ENCODE results near the gene AP2M1. TPM values are rescaled to one million over a fixed set of nuclear protein-coding genes. Genes with fewer than 3 reads are reported as not detected.

Gene AP2M1
- total and polyA plus RNA-seq, 2 donors (not counting 3 experiments of a cell fraction or from before 2014, with no cell fraction given) = 431 to 602 TPM

DNA sequence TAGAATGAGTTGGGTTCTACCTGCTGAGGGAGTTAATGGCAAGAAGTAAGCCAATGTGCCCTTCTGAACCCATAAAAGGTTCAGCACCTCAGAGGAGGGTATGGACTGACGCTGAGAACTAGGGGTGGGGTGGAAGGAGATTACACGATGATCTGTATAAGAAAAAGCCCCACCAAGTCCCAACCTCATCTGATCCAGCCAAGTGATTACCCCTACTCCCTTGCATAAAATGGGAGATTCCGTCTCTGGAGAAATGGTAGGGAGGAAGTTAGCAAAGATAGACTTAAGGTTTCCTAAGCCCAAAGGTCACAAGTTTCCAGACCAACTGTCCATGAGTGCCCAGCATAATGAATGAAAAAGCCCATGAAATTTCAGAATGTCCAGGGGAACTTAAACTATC lies 26.6 kb upstream of the AP2M1 start:
- Histone ChIP-seq H3K9me3 (replicated peaks; ENCODE audit: control insufficient read depth, insufficient read depth, low read length) (no peaks in the 10 kb centered on the region), H3K9me1 (replicated peaks; ENCODE audit: control insufficient read depth, extremely low read depth, insufficient read depth, low read length) (no peaks in the 10 kb centered on the region), H3K4me1 (ENCODE audit: control insufficient read depth, extremely low read depth, insufficient read depth, low read length) (no peaks in the 10 kb centered on the region), H3K27ac (ENCODE audit: insufficient read depth, low read depth, low read length) (no peak overlapping the region), H3K36me3 (ENCODE audit: control insufficient read depth in 2 of 2, extremely low read depth in 1 of 2, insufficient read depth in 2 of 2, low read length in 2 of 2) (peaks cover 13 to 25% of the 10 kb centered on the region in 2 experiments), H3K9ac (replicated peaks; ENCODE audit: extremely low read depth, insufficient read depth, low read length) (no peak overlapping the region), H3K4me2 (ENCODE audit: insufficient read depth, low read length) (no peak overlapping the region), H3K4me3 (replicated peaks in 1 of 3; ENCODE audit: insufficient read depth in 1 of 3, low read depth in 1 of 3, low read length in 3 of 3) (no peak overlapping the region), H3K79me2 (ENCODE audit: control insufficient read depth, insufficient read depth, low read length) (no peaks in the 10 kb centered on the region), H3K27me3 (ENCODE audit: control insufficient read depth in 2 of 2, insufficient read depth in 2 of 2, low read length in 2 of 2) (no peaks in the 10 kb centered on the region), H4K20me1 (replicated peaks; ENCODE audit: control insufficient read depth, extremely low read depth, insufficient read depth, low read length) (no peaks in the 10 kb centered on the region), H2AFZ (ENCODE audit: low read depth, low read length) (no peak overlapping the region)
- BruUV-seq (replicated peaks) = no TSS peak
- DNase-seq (ENCODE audit: low read depth, low spot score) = no peak
- FAIRE-seq = no peak
- ChIA-PET CTCF (no interaction called here), POLR2A (no interaction called here)
- dilution Hi-C loops (cut with MboI; ENCODE audit: extremely low pct_ligation_motif_present, low sequenced_read_pairs) (no loop called here), intact Hi-C loops (cut with micrococcal nuclease) (no loop called here)
- TF ChIP-seq EZH2 (IDR thresholded peaks at IDR 0.05; ENCODE audit: borderline replicate concordance, low read depth, low read length, severe bottlenecking) (no peak), POLR2A (IDR thresholded peaks at IDR 0.05; ENCODE audit: low read depth, low read length) (no peak)

DNA sequence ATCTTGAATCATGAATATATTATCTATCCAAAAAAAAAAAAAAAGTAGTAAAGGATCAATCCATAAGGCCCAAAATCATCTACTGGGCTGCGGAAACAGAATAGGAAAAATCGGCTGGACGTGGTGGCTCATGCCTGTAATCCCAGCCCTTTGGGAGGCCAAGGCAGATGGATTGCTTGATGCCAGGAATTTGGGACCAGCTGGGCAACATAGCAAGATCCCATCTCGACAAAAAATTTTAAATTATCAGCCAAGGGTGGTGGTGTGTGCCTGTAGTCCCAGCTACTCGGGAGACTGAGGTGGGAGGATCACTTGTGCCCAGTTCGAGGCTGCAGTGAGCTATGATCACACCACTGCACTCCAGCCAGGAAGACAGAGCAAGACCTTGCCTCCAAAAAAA lies 25.5 kb upstream of the AP2M1 start:
- H3K4me1 ChIP-seq (ENCODE audit: control insufficient read depth, extremely low read depth, insufficient read depth, low read length) = no peaks in the 10 kb centered on the region
- H3K9ac ChIP-seq (replicated peaks; ENCODE audit: extremely low read depth, insufficient read depth, low read length) = no peak overlapping the region
- H3K27ac ChIP-seq (ENCODE audit: insufficient read depth, low read depth, low read length) = no peak overlapping the region
- H3K4me2 ChIP-seq (ENCODE audit: insufficient read depth, low read length) = no peak overlapping the region
- POLR2A ChIA-PET = interaction anchor here (0.7 kb wide), 1 partner anchor 780 kb away, joined by 4 read pairs; no protein-coding TSS in a partner anchor
- TF ChIP-seq POLR2AphosphoS5 (IDR thresholded peaks at IDR 0.05; ENCODE audit: insufficient read depth, low read depth, low read length) (no peak), JUN (IDR thresholded peaks at IDR 0.05; ENCODE audit: borderline replicate concordance, insufficient read depth, insufficient read length, low read depth) (no peak), MYC (IDR thresholded peaks at IDR 0.05; ENCODE audit: low read depth, low read length) (no peak), EZH2 (IDR thresholded peaks at IDR 0.05; ENCODE audit: borderline replicate concordance, low read depth, low read length, severe bottlenecking) (no peak), FOS (IDR thresholded peaks at IDR 0.05; ENCODE audit: borderline replicate concordance, insufficient read depth, low read length) (no peak), POLR2A (IDR thresholded peaks at IDR 0.05; ENCODE audit: low read depth, low read length) (no peak), GATA2 (IDR thresholded peaks at IDR 0.05; ENCODE audit: insufficient read depth, insufficient read length, low read depth, low read length) (no peak)
- TF ChIP-seq, protein P1, sequence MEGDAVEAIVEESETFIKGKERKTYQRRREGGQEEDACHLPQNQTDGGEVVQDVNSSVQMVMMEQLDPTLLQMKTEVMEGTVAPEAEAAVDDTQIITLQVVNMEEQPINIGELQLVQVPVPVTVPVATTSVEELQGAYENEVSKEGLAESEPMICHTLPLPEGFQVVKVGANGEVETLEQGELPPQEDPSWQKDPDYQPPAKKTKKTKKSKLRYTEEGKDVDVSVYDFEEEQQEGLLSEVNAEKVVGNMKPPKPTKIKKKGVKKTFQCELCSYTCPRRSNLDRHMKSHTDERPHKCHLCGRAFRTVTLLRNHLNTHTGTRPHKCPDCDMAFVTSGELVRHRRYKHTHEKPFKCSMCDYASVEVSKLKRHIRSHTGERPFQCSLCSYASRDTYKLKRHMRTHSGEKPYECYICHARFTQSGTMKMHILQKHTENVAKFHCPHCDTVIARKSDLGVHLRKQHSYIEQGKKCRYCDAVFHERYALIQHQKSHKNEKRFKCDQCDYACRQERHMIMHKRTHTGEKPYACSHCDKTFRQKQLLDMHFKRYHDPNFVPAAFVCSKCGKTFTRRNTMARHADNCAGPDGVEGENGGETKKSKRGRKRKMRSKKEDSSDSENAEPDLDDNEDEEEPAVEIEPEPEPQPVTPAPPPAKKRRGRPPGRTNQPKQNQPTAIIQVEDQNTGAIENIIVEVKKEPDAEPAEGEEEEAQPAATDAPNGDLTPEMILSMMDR (IDR thresholded peaks at IDR 0.05; ENCODE audit: extremely low read depth in 1 of 2, insufficient read depth in 1 of 2, low read depth in 1 of 2, low read length in 2 of 2) = no peak
- TF ChIP-seq, protein P2, sequence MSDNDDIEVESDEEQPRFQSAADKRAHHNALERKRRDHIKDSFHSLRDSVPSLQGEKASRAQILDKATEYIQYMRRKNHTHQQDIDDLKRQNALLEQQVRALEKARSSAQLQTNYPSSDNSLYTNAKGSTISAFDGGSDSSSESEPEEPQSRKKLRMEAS (IDR thresholded peaks at IDR 0.05; ENCODE audit: insufficient read depth, insufficient read length) = no peak
- dilution Hi-C loops (cut with MboI; ENCODE audit: extremely low pct_ligation_motif_present, low sequenced_read_pairs) = no loop called here
- CTCF ChIA-PET = interaction anchor here (0.6 to 1.0 kb wide), 3 partner anchors 32 to 253 kb away, joined by 3 to 4 read pairs (median 4); no protein-coding TSS in a partner anchor
- H3K4me3 ChIP-seq (replicated peaks in 1 of 3; ENCODE audit: insufficient read depth in 1 of 3, low read depth in 1 of 3, low read length in 3 of 3) = no peak overlapping the region
- intact Hi-C loops (cut with micrococcal nuclease) = no loop called here
- H2AFZ ChIP-seq (ENCODE audit: low read depth, low read length) = no peak overlapping the region
- no TSS peak for BruUV-seq (replicated peaks)
- FAIRE-seq = no peak
- no peaks in the 10 kb centered on the region for H3K27me3 ChIP-seq (ENCODE audit: control insufficient read depth in 2 of 2, insufficient read depth in 2 of 2, low read length in 2 of 2)
- no peak for DNase-seq (ENCODE audit: low read depth, low spot score)
- H3K36me3 ChIP-seq (ENCODE audit: control insufficient read depth in 2 of 2, extremely low read depth in 1 of 2, insufficient read depth in 2 of 2, low read length in 2 of 2) = peaks cover 8 to 16% of the 10 kb centered on the region in 2 experiments
- no peaks in the 10 kb centered on the region for H3K9me3 ChIP-seq (replicated peaks; ENCODE audit: control insufficient read depth, insufficient read depth, low read length)
- no peaks in the 10 kb centered on the region for H4K20me1 ChIP-seq (replicated peaks; ENCODE audit: control insufficient read depth, extremely low read depth, insufficient read depth, low read length)
- H3K9me1 ChIP-seq (replicated peaks; ENCODE audit: control insufficient read depth, extremely low read depth, insufficient read depth, low read length) = no peaks in the 10 kb centered on the region
- H3K79me2 ChIP-seq (ENCODE audit: control insufficient read depth, insufficient read depth, low read length) = no peaks in the 10 kb centered on the region

Data from endothelial cell of umbilical vein (primary cell).